Thyroid gland (tissue), 4 donors: ENCODE results near the gene CPPED1.

Experiments
- CTCF ChIP-seq, 6 experiments: fragments of 200-600 bp in 3 of 6; fragments of 450-650 bp in 3 of 6; sonication (generic) in 3 of 6; IDR thresholded peaks; one replicate each; pipeline ENCODE4 v1.5.1; 2016 to 2019; ENCODE audit warnings: antibody characterized with exemption in 6 of 6, mild to moderate bottlenecking in 2 of 6, inconsistent platforms in 1 of 6, moderate library complexity in 1 of 6
- POLR2A ChIP-seq, 2 donors: fragments of 450-650 bp; IDR thresholded peaks; one replicate each; pipeline ENCODE4 v1.6.1; 2017; ENCODE audit warnings: antibody characterized with exemption in 2 of 2, mild to moderate bottlenecking in 2 of 2, moderate library complexity in 1 of 2

GRCh38 chr16:12796498-12796897 lies 7.2 kb downstream of the CPPED1 start:
- no peak for TF ChIP-seq POLR2A (IDR thresholded peaks at IDR 0.05)
- no peak for TF ChIP-seq CTCF (IDR thresholded peaks at IDR 0.05)
